H1 (cell line): ENCODE data around the gene FAM43B. TPM values are rescaled to one million over a fixed set of nuclear protein-coding genes. Genes with fewer than 3 reads are reported as not detected.

ENCODE experiments used
- CTCF ChIA-PET: fragments of 300-600 bp; sonication (Branson Sonifier 250); formaldehyde crosslinking; loops from one replicate; lab custom pipeline; 2021; ENCODE audit not compliant: partially characterized antibody; lab: Charles Lee
- POLR2A ChIA-PET: fragments of 300-600 bp; sonication (Branson Sonifier 250); formaldehyde crosslinking; loops from one replicate; lab custom pipeline; 2021; ENCODE audit warnings: inconsistent platforms; ENCODE audit not compliant: partially characterized antibody; lab: Charles Lee
- DNase-seq, 2 experiments: peaks; one replicate each; pipeline versions ENCODE4 v3.0.0 to v3.0.0-alpha.2; 2010 to 2022; ENCODE audit warnings: low spot score in 2 of 2, low read depth in 1 of 2, mixed read lengths in 1 of 2
- FAIRE-seq: peaks from 2 replicates; lab custom pipeline; 2011; peaks lifted over from hg19 to GRCh38; lab: Jason Lieb, UNC
- H2AFZ ChIP-seq: 2 replicates; pipeline ENCODE4 v1.8.1; 2012; ENCODE audit warnings: low read length, inconsistent platforms
- H2AK5ac ChIP-seq: 2 replicates; pipeline ENCODE4 v1.6.1; 2013; ENCODE audit warnings: low read depth, low read length
- H2BK120ac ChIP-seq: replicated peaks from 2 replicates; pipeline ENCODE3; 2013; ENCODE audit warnings: low read depth, low read length, inconsistent platforms
- H2BK12ac ChIP-seq: 2 replicates; pipeline ENCODE4 v1.6.1; 2013; ENCODE audit warnings: low read depth, low read length
- H2BK15ac ChIP-seq: 2 replicates; pipeline ENCODE4 v1.6.1; 2013; ENCODE audit warnings: low read length
- H2BK20ac ChIP-seq: 2 replicates; pipeline ENCODE4 v1.6.1; 2013; ENCODE audit warnings: low read length
- H2BK5ac ChIP-seq: 2 replicates; pipeline ENCODE4 v1.6.1; 2013; ENCODE audit warnings: low read depth, low read length
- H3K14ac ChIP-seq: 2 replicates; pipeline ENCODE4 v1.6.1; 2013; ENCODE audit warnings: inconsistent platforms; ENCODE audit not compliant: insufficient read length
- H3K18ac ChIP-seq: 2 replicates; pipeline ENCODE4 v1.6.1; 2013; ENCODE audit warnings: low read length; ENCODE audit errors: extremely low read depth
- H3K23ac ChIP-seq: 2 replicates; pipeline ENCODE4 v1.6.1; 2013; ENCODE audit warnings: inconsistent platforms; ENCODE audit not compliant: insufficient read length
- H3K23me2 ChIP-seq: 2 replicates; pipeline ENCODE4 v1.6.1; 2013; ENCODE audit warnings: low read depth, low read length
- H3K27ac ChIP-seq: 2 replicates; pipeline ENCODE4 v1.6.1; 2011; ENCODE audit warnings: low read depth, low read length, inconsistent platforms
- H3K27me3 ChIP-seq, 4 experiments: replicated peaks in 1 of 4; 1 replicate in 1 of 4; 2 replicates in 3 of 4; pipeline versions ENCODE4 v1.6.1 to v1.8.1; 2011 to 2013; ENCODE audit warnings: low read length in 3 of 4, mild to moderate bottlenecking in 3 of 4, inconsistent platforms in 2 of 4, mixed read lengths in 2 of 4, moderate library complexity in 1 of 4; ENCODE audit not compliant: control insufficient read depth in 3 of 4, insufficient read depth in 3 of 4; ENCODE audit errors: extremely low read depth in 1 of 4
- H3K36me3 ChIP-seq, 4 experiments: 2 replicates each; pipeline versions ENCODE4 v1.6.1 to v1.8.1; 2011 to 2013; ENCODE audit warnings: mild to moderate bottlenecking in 4 of 4, low read length in 3 of 4, moderate library complexity in 2 of 4, control low read depth in 1 of 4, inconsistent platforms in 1 of 4; ENCODE audit not compliant: insufficient read depth in 4 of 4, control insufficient read depth in 2 of 4
- H3K4ac ChIP-seq: replicated peaks from 2 replicates; pipeline ENCODE3; 2013; ENCODE audit warnings: low read length, low read depth, mixed read lengths, inconsistent platforms; ENCODE audit not compliant: insufficient read length
- H3K4me1 ChIP-seq, 4 experiments: replicated peaks in 1 of 4; 1 replicate in 1 of 4; 2 replicates in 3 of 4; pipeline versions ENCODE4 v1.6.1 to v1.8.1; 2011 to 2013; ENCODE audit warnings: low read length in 3 of 4, inconsistent platforms in 2 of 4, mixed read lengths in 1 of 4; ENCODE audit not compliant: insufficient read depth in 4 of 4, control insufficient read depth in 3 of 4
- H3K4me2 ChIP-seq, 2 experiments: 2 replicates each; pipeline versions ENCODE4 v1.6.1 to v1.8.1; 2011 to 2013; ENCODE audit warnings: low read depth in 2 of 2, low read length in 2 of 2, control low read depth in 1 of 2, inconsistent platforms in 1 of 2, mild to moderate bottlenecking in 1 of 2; ENCODE audit not compliant: insufficient read depth in 1 of 2
- H3K4me3 ChIP-seq, 4 experiments: fragments of 200-600, 300-600 bp in 1 of 4; sonication (generic), shearing (Covaris generic), sonication (Bioruptor Twin) in 1 of 4; 2 replicates each; pipeline versions ENCODE4 v1.5.1 to v1.8.1; 2011 to 2016; ENCODE audit warnings: low read length in 4 of 4, low read depth in 3 of 4, control low read depth in 2 of 4, inconsistent platforms in 2 of 4, mild to moderate bottlenecking in 2 of 4, mixed read lengths in 1 of 4, moderate library complexity in 1 of 4; ENCODE audit not compliant: insufficient read depth in 2 of 4; ENCODE audit errors: extremely low read depth in 1 of 4
- H3K56ac ChIP-seq: replicated peaks from 2 replicates; pipeline ENCODE3; 2013; ENCODE audit warnings: low read depth, mild to moderate bottlenecking, mixed read lengths, low read length, inconsistent platforms; ENCODE audit not compliant: insufficient read length
- H3K79me1 ChIP-seq: 2 replicates; pipeline ENCODE4 v1.6.1; 2013; ENCODE audit warnings: low read depth, low read length, control low read depth
- H3K79me2 ChIP-seq, 2 experiments: 2 replicates each; pipeline versions ENCODE4 v1.6.1 to v1.8.1; 2012 to 2013; ENCODE audit warnings: low read length in 2 of 2, mild to moderate bottlenecking in 2 of 2, inconsistent platforms in 1 of 2; ENCODE audit not compliant: insufficient read depth in 2 of 2, control insufficient read depth in 1 of 2
- H3K9ac ChIP-seq, 4 experiments: replicated peaks in 1 of 4; 1 replicate in 1 of 4; 2 replicates in 3 of 4; pipeline versions ENCODE4 v1.6.1 to v1.8.1; 2011 to 2013; ENCODE audit warnings: low read depth in 3 of 4, low read length in 3 of 4, control low read depth in 2 of 4, mild to moderate bottlenecking in 2 of 4, moderate library complexity in 2 of 4, inconsistent platforms in 1 of 4; ENCODE audit errors: extremely low read depth in 1 of 4
- H3K9me3 ChIP-seq, 2 experiments: 2 replicates each; pipeline versions ENCODE4 v1.6.1 to v1.8.1; 2012 to 2013; ENCODE audit warnings: mild to moderate bottlenecking in 2 of 2, moderate library complexity in 2 of 2, control low read depth in 1 of 2, inconsistent platforms in 1 of 2, low read depth in 1 of 2, low read length in 1 of 2, mixed read lengths in 1 of 2; ENCODE audit not compliant: insufficient read depth in 2 of 2
- H4K20me1 ChIP-seq, 2 experiments: replicated peaks in 1 of 2; 2 replicates each; pipeline versions ENCODE3 to v1.8.1; 2011 to 2013; ENCODE audit warnings: inconsistent platforms in 2 of 2, low read length in 2 of 2, mild to moderate bottlenecking in 1 of 2; ENCODE audit not compliant: insufficient read depth in 2 of 2, control insufficient read depth in 1 of 2
- H4K5ac ChIP-seq: 2 replicates; pipeline ENCODE4 v1.6.1; 2013; ENCODE audit warnings: low read length, low read depth, mixed read lengths, inconsistent platforms; ENCODE audit not compliant: insufficient read length
- H4K8ac ChIP-seq: 2 replicates; pipeline ENCODE4 v1.8.0; 2013; ENCODE audit warnings: mild to moderate bottlenecking, moderate library complexity, low read length, inconsistent platforms; ENCODE audit not compliant: insufficient read depth; ENCODE audit errors: extremely low read depth
- H4K91ac ChIP-seq: replicated peaks from 2 replicates; pipeline ENCODE3; 2013; ENCODE audit warnings: low read length, mixed read lengths, inconsistent platforms; ENCODE audit not compliant: insufficient read length
- TAF7 ChIP-seq: optimal IDR thresholded peaks from 2 replicates; pipeline ENCODE3; 2011; ENCODE audit warnings: low read depth, mild to moderate bottlenecking, inconsistent platforms, low read length, moderate library complexity, borderline replicate concordance
- WGBS, 2 experiments: shearing (Covaris generic) in 1 of 2; methylation state at CpG; one replicate each; pipeline versions ENCODE4 v1.1.6 to v1.1.7; 2013 to 2015; ENCODE audit warnings: low lambda C conversion rate in 2 of 2, mixed read lengths in 2 of 2, inconsistent platforms in 1 of 2, low coverage in 1 of 2, missing lambda C conversion rate in 1 of 2; ENCODE audit not compliant: insufficient replicate concordance in 2 of 2, insufficient coverage in 1 of 2, insufficient read length in 1 of 2; ENCODE audit errors: extremely low coverage in 1 of 2, missing lambda C conversion rate in 1 of 2; 5-methylcytosine and 5-hydroxymethylcytosine counted together
- polyA plus RNA-seq, 7 experiments: library from polyadenylated mRNA; depleted of rRNA in 3 of 7; stranded (reverse) in 5 of 7; unstranded in 2 of 7; fragments of >200 nt in 5 of 7; fragments of 200-250 nt in 2 of 7; gene quantifications; 1 replicate in 5 of 7; 2 replicates in 1 of 7; 4 replicates in 1 of 7; pipeline versions ENCODE4 v1.2.1 to v1.2.3, GENCODE V29; 2011 to 2013; ENCODE audit warnings: missing spikeins in 2 of 7, mixed read lengths in 2 of 7
- total RNA-seq: library from RNA; stranded (reverse); fragmentation: NEBNext Ultra II Directional; extraction: Animal tissue kit (Norgen Biotek cat#: 25700); gene quantifications from 2 replicates; pipeline ENCODE4 v1.2.1, GENCODE V29; 2021

FAM43B gene
- total and polyA plus RNA-seq, 2 of the 8 experiments (the other 6 are each of a cell fraction or from before 2014, with no cell fraction given) = 0.88 to 2.2 TPM

- H4K5ac ChIP-seq = no peak overlapping the region
- H2BK12ac ChIP-seq = no peak overlapping the region
- DNase-seq (no peak), FAIRE-seq (no peak)
- no peak overlapping the region for H3K9ac ChIP-seq
- no peaks in the 10 kb centered on the region for H3K79me1 ChIP-seq
- H3K23ac ChIP-seq = no peak overlapping the region
- no peak overlapping the region for H3K18ac ChIP-seq
- no peak overlapping the region for H3K4ac ChIP-seq
- no peaks in the 10 kb centered on the region for H3K9me3 ChIP-seq
- H3K27ac ChIP-seq = no peak overlapping the region
- H4K91ac ChIP-seq = no peak overlapping the region
- H3K36me3 ChIP-seq = no peaks in the 10 kb centered on the region
- H2BK5ac ChIP-seq = no peak overlapping the region
- no peak overlapping the region for H3K4me2 ChIP-seq
- H3K4me1 ChIP-seq = no peaks in the 10 kb centered on the region
- ChIA-PET CTCF (interaction anchor here (1.0 to 2.1 kb wide), 4 partner anchors 9 to 94 kb away, joined by 3 to 6 read pairs (median 6); partner anchors contain the start of gene PINK1), POLR2A (interaction anchor here (1.2 kb wide), 1 partner anchor 10 kb away, joined by 4 read pairs; no protein-coding TSS in a partner anchor)
- TF ChIP-seq TAF7 = no peak
- H4K20me1 ChIP-seq = no peaks in the 10 kb centered on the region
- no peak overlapping the region for H3K14ac ChIP-seq
- no peak overlapping the region for H3K4me3 ChIP-seq
- H3K23me2 ChIP-seq = no peaks in the 10 kb centered on the region
- H2BK20ac ChIP-seq = no peak overlapping the region
- no peak overlapping the region for H2AFZ ChIP-seq
- H3K27me3 ChIP-seq = peaks cover 0 to 2% (median 0%) of the 10 kb centered on the region in 4 experiments; a peak in 4 of 7 replicates
- H3K56ac ChIP-seq = no peak overlapping the region
- no peak overlapping the region for H4K8ac ChIP-seq
- H2AK5ac ChIP-seq = no peak overlapping the region
- no peaks in the 10 kb centered on the region for H3K79me2 ChIP-seq
- H2BK120ac ChIP-seq = no peak overlapping the region
- WGBS, 2 experiments = 81% methylated on average over 3 of the region's 3 CpGs; no CpG with 5 or more reads in 1 of the 2 experiments
- H2BK15ac ChIP-seq = no peak overlapping the region
These were observed 13.4 kb upstream of the FAM43B start for GRCh38 chr1:20538760-20539551.
